IMR-90 (cell line): ENCODE results near the gene GSTM3. TPM values are rescaled to one million over a fixed set of nuclear protein-coding genes. Genes with fewer than 3 reads are reported as not detected.

Source experiments
- ATAC-seq: fragments of 200-7000 bp; cut with Tn5 transposase; 2 replicates; pipeline ENCODE4 v1.9.1; 2020; ENCODE audit warnings: low read depth, mild to moderate bottlenecking, moderate library complexity
- BruUV-seq: library from RNA; stranded (reverse); fragments of 400-500 nt; replicated peaks from 2 replicates; lab custom pipeline; 2021; lab: Mats Ljungman, UMichigan
- CTCF ChIA-PET: fragments of 300-600 bp; formaldehyde crosslinking; extraction: SDS; loops from one replicate; lab custom pipeline; 2021; ENCODE audit warnings: antibody characterized with exemption; lab: Yijun Ruan, JAX
- POLR2A ChIA-PET: fragments of 300-600 bp; sonication (Branson Sonifier 250); formaldehyde crosslinking; loops from one replicate; lab custom pipeline; 2022; ENCODE audit warnings: antibody characterized with exemption; ENCODE audit not compliant: unreplicated experiment; lab: Charles Lee
- DNase-seq: peaks from one replicate; pipeline ENCODE4 v3.0.0; 2013
- H2AFZ ChIP-seq: replicated peaks from 2 replicates; pipeline ENCODE3; 2013; ENCODE audit warnings: low read length, mild to moderate bottlenecking; ENCODE audit not compliant: poor library complexity
- H2AK5ac ChIP-seq: 2 replicates; pipeline ENCODE4 v1.6.1; 2013; ENCODE audit warnings: low read depth, low read length, inconsistent platforms
- H2AK9ac ChIP-seq: replicated peaks from 2 replicates; pipeline ENCODE3; 2013; ENCODE audit warnings: mild to moderate bottlenecking, low read depth, low read length, moderate library complexity; ENCODE audit not compliant: poor library complexity
- H2BK120ac ChIP-seq: 2 replicates; pipeline ENCODE4 v1.6.1; 2013; ENCODE audit warnings: low read depth, low read length, inconsistent platforms
- H2BK15ac ChIP-seq: 3 replicates; pipeline ENCODE4 v1.6.1; 2013; ENCODE audit warnings: low read depth, low read length, inconsistent platforms
- H2BK20ac ChIP-seq: 2 replicates; pipeline ENCODE4 v1.6.1; 2013; ENCODE audit warnings: low read depth, mild to moderate bottlenecking, inconsistent platforms, low read length, moderate library complexity
- H2BK5ac ChIP-seq: 2 replicates; pipeline ENCODE4 v1.6.1; 2013; ENCODE audit warnings: mild to moderate bottlenecking, low read depth, low read length, inconsistent platforms; ENCODE audit not compliant: poor library complexity, severe bottlenecking
- H3K14ac ChIP-seq: replicated peaks from 2 replicates; pipeline ENCODE4 v1.6.1; 2013; ENCODE audit warnings: low read depth, low read length, inconsistent platforms
- H3K18ac ChIP-seq: 2 replicates; pipeline ENCODE4 v1.6.1; 2013; ENCODE audit warnings: low read depth, low read length, control low read depth
- H3K23ac ChIP-seq: 2 replicates; pipeline ENCODE4 v1.6.1; 2013; ENCODE audit warnings: low read depth, low read length, inconsistent platforms
- H3K27ac ChIP-seq: 2 replicates; pipeline ENCODE4 v1.5.1; 2013; ENCODE audit warnings: mild to moderate bottlenecking, control low read depth, low read length; ENCODE audit not compliant: insufficient read depth
- H3K27me3 ChIP-seq: 2 replicates; pipeline ENCODE4 v1.6.1; 2013; ENCODE audit warnings: low read length; ENCODE audit not compliant: control insufficient read depth, insufficient read depth
- H3K36me3 ChIP-seq: 2 replicates; pipeline ENCODE4 v1.6.1; 2013; ENCODE audit warnings: low read length, mixed read lengths; ENCODE audit not compliant: control insufficient read depth, insufficient read depth
- H3K4ac ChIP-seq: 2 replicates; pipeline ENCODE4 v1.6.1; 2013; ENCODE audit warnings: low read depth, low read length, inconsistent platforms
- H3K4me1 ChIP-seq: 2 replicates; pipeline ENCODE4 v1.6.1; 2013; ENCODE audit warnings: low read length, mixed read lengths; ENCODE audit not compliant: control insufficient read depth, insufficient read depth
- H3K4me2 ChIP-seq: 2 replicates; pipeline ENCODE4 v1.6.1; 2013; ENCODE audit warnings: low read depth, mild to moderate bottlenecking, control low read depth, low read length, moderate library complexity
- H3K4me3 ChIP-seq: 2 replicates; pipeline ENCODE4 v1.5.1; 2013; ENCODE audit warnings: low read depth, mild to moderate bottlenecking, control low read depth, low read length, moderate library complexity; ENCODE audit not compliant: insufficient read depth
- H3K56ac ChIP-seq: 2 replicates; pipeline ENCODE4 v1.6.1; 2013; ENCODE audit warnings: low read length, inconsistent platforms; ENCODE audit not compliant: insufficient read depth; ENCODE audit errors: extremely low read depth
- H3K79me1 ChIP-seq, 2 experiments: 2 replicates each; pipeline ENCODE4 v1.6.1; 2013; ENCODE audit warnings: low read length in 2 of 2, inconsistent platforms in 1 of 2, low read depth in 1 of 2
- H3K9ac ChIP-seq: 2 replicates; pipeline ENCODE4 v1.6.1; 2013; ENCODE audit warnings: low read depth, low read length, control low read depth
- H3K9me1 ChIP-seq: 2 replicates; pipeline ENCODE4 v1.6.1; 2013; ENCODE audit warnings: low read length, inconsistent platforms; ENCODE audit not compliant: insufficient read depth
- H3K9me3 ChIP-seq: 2 replicates; pipeline ENCODE4 v1.6.1; 2013; ENCODE audit warnings: low read length; ENCODE audit not compliant: control insufficient read depth, insufficient read depth
- H4K20me1 ChIP-seq: 2 replicates; pipeline ENCODE4 v1.6.1; 2013; ENCODE audit warnings: low read length, inconsistent platforms; ENCODE audit not compliant: insufficient read depth
- H4K5ac ChIP-seq: 2 replicates; pipeline ENCODE4 v1.6.1; 2013; ENCODE audit warnings: mild to moderate bottlenecking, low read depth, low read length, control low read depth
- H4K8ac ChIP-seq, 2 experiments: 2 replicates each; pipeline ENCODE4 v1.6.1; 2013; ENCODE audit warnings: low read depth in 2 of 2, low read length in 2 of 2, control low read depth in 1 of 2, inconsistent platforms in 1 of 2
- H4K91ac ChIP-seq: 2 replicates; pipeline ENCODE4 v1.6.1; 2013; ENCODE audit warnings: low read depth, low read length, inconsistent platforms; ENCODE audit not compliant: insufficient read depth
- BHLHE40 ChIP-seq: fragments of 150-350 bp; IDR thresholded peaks from 2 replicates; pipeline ENCODE4 v1.6.1; 2016; ENCODE audit warnings: mild to moderate bottlenecking, low read depth, low read length
- CEBPB ChIP-seq: IDR thresholded peaks from 2 replicates; pipeline ENCODE4 v1.6.1; 2012; ENCODE audit warnings: low read depth, low read length, improper control_type of control experiment
- CHD1 ChIP-seq: IDR thresholded peaks from 2 replicates; pipeline ENCODE4 v1.6.1; 2012; ENCODE audit warnings: low read depth, low read length, improper control_type of control experiment
- FOS ChIP-seq: fragments of 150-350 bp; IDR thresholded peaks from 2 replicates; pipeline ENCODE4 v1.6.1; 2016; ENCODE audit warnings: low read depth, low read length
- MAFK ChIP-seq: IDR thresholded peaks from 2 replicates; pipeline ENCODE4 v1.6.1; 2012; ENCODE audit warnings: low read depth, low read length, improper control_type of control experiment
- MAZ ChIP-seq: IDR thresholded peaks from 2 replicates; pipeline ENCODE4 v1.6.1; 2012; ENCODE audit warnings: low read depth, mild to moderate bottlenecking, low read length, improper control_type of control experiment, moderate library complexity, borderline replicate concordance
- MXI1 ChIP-seq: IDR thresholded peaks from 2 replicates; pipeline ENCODE4 v1.6.1; 2012; ENCODE audit warnings: low read depth, mild to moderate bottlenecking, low read length, moderate library complexity, borderline replicate concordance
- NFE2L2 ChIP-seq: fragments of 150-350 bp; IDR thresholded peaks from 2 replicates; pipeline ENCODE4 v1.6.1; 2016; ENCODE audit warnings: low read depth, mild to moderate bottlenecking, low read length
- POLR2A ChIP-seq: IDR thresholded peaks from 2 replicates; pipeline ENCODE4 v1.6.1; 2012; ENCODE audit warnings: mild to moderate bottlenecking, low read depth, low read length
- RAD21 ChIP-seq: IDR thresholded peaks from 2 replicates; pipeline ENCODE4 v1.6.1; 2012; ENCODE audit warnings: low read length, improper control_type of control experiment
- RCOR1 ChIP-seq: IDR thresholded peaks from 2 replicates; pipeline ENCODE4 v1.6.1; 2012; ENCODE audit warnings: mild to moderate bottlenecking, low read length, improper control_type of control experiment; ENCODE audit not compliant: insufficient replicate concordance
- RFX5 ChIP-seq: IDR thresholded peaks from 2 replicates; pipeline ENCODE4 v1.8.0; 2012; ENCODE audit warnings: low read depth, mild to moderate bottlenecking, low read length, moderate library complexity
- SMC3 ChIP-seq: fragments of 150-350 bp; IDR thresholded peaks from 2 replicates; pipeline ENCODE4 v1.6.1; 2016; ENCODE audit warnings: low read depth, mild to moderate bottlenecking, antibody characterized with exemption, low read length, moderate library complexity
- USF2 ChIP-seq: fragments of 150-350 bp; IDR thresholded peaks from 2 replicates; pipeline ENCODE4 v1.6.1; 2017; ENCODE audit warnings: mild to moderate bottlenecking, antibody characterized with exemption, low read length, low read depth
- WGBS, 2 experiments: methylation state at CpG; one replicate each; pipeline versions ENCODE4 v1.1.5 to v1.1.7; 2013; ENCODE audit warnings: missing lambda C conversion rate in 2 of 2; ENCODE audit not compliant: insufficient read length in 1 of 2; ENCODE audit errors: extremely low coverage in 2 of 2; 5-methylcytosine and 5-hydroxymethylcytosine counted together
- dilution Hi-C: fragments of 300-500 bp; cut with HindIII; formaldehyde crosslinking; loops from one replicate; pipeline ENCODE4 v1.14.3; 2018; ENCODE audit warnings: low sequenced_read_pairs; ENCODE audit not compliant: unreplicated experiment
- in situ Hi-C: fragments of 300-500 bp; cut with MboI; formaldehyde crosslinking; loops from 3 replicates; pipeline ENCODE4 v1.14.3; 2019; ENCODE audit warnings: low sequenced_read_pairs, inconsistent platforms, mixed read lengths
- intact Hi-C: fragments of 100-400 bp; cut with micrococcal nuclease; formaldehyde crosslinking; loops from 2 replicates; pipeline ENCODE4 v1.10.0; 2022
- polyA plus RNA-seq, 3 experiments: library from polyadenylated mRNA; depleted of rRNA; stranded (reverse); fragments of >200 nt; gene quantifications; 2 replicates each; pipeline ENCODE4 v1.2.3, GENCODE V29; 2012; ENCODE audit warnings: low replicate concordance in 1 of 3
- total RNA-seq: library from RNA; depleted of rRNA; stranded (reverse); fragments of >200 nt; gene quantifications from 2 replicates; pipeline ENCODE4 v1.2.3, GENCODE V29; 2012
- TF ChIP-seq, protein P1 (sequence below): fragments of 150-350 bp; IDR thresholded peaks from 2 replicates; pipeline ENCODE4 v1.6.1; 2016; ENCODE audit warnings: low read depth, mild to moderate bottlenecking, low read length, moderate library complexity, borderline replicate concordance
- TF ChIP-seq, protein P2 (sequence below): conservative IDR thresholded peaks from 2 replicates; pipeline ENCODE4 v1.5.1; 2012; ENCODE audit warnings: mild to moderate bottlenecking, low read depth, low read length, improper control_type of control experiment

GSTM3 gene
- total and polyA plus RNA-seq, 2 of the 4 experiments (the other 2 are of a cell fraction): 102 to 131 TPM

DNA sequence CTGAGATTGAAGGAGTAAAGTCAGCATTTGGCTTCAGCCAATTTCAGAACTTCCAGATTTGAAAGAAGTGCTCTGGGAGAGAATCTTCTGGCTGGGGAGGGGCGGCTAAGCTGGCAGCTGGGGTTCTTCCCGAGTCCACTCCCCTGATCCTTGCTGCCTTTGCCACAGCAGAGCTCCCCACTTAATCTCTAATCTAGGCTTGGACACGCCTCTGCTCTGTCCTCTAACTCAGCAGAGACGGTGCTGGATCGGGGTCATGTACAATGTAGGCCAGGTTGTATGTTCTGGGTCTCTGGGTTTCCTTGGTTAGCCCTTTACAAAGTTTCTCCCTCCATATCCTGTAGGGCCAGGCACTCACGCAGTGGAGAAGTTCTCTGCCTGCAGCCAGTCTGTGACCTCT is 10.1 kb upstream of the GSTM3 start:
- POLR2A ChIA-PET: no interaction called here
- no TSS peak for BruUV-seq
- H3K4me3 ChIP-seq: no peak overlapping the region
- no peaks in the 10 kb centered on the region for H3K9me1 ChIP-seq
- H3K9me3 ChIP-seq: peaks cover 5% of the 10 kb centered on the region
- peaks cover 35% of the 10 kb centered on the region for H3K27me3 ChIP-seq
- ATAC-seq (no peak), DNase-seq (no peak)
- no peak overlapping the region for H3K56ac ChIP-seq
- dilution Hi-C loops: no loop called here
- no peaks in the 10 kb centered on the region for H3K79me1 ChIP-seq
- no peak overlapping the region for H2BK15ac ChIP-seq
- H2AK9ac ChIP-seq: no peak overlapping the region
- H2AFZ ChIP-seq: no peak overlapping the region
- no peak overlapping the region for H2AK5ac ChIP-seq
- no peak overlapping the region for H3K4me2 ChIP-seq
- no peak overlapping the region for H3K27ac ChIP-seq
- H3K4me1 ChIP-seq: no peaks in the 10 kb centered on the region
- no peak overlapping the region for H4K8ac ChIP-seq
- no peak overlapping the region for H3K18ac ChIP-seq
- in situ Hi-C loops: no loop called here
- H3K4ac ChIP-seq: no peak overlapping the region
- no peaks in the 10 kb centered on the region for H4K20me1 ChIP-seq
- no peak overlapping the region for H3K14ac ChIP-seq
- no peak overlapping the region for H4K5ac ChIP-seq
- CTCF ChIA-PET: no interaction called here
- H4K91ac ChIP-seq: no peak overlapping the region
- no peak overlapping the region for H2BK5ac ChIP-seq
- intact Hi-C loops: no loop called here
- no peak overlapping the region for H2BK20ac ChIP-seq
- no peak overlapping the region for H3K23ac ChIP-seq
- no peak overlapping the region for H2BK120ac ChIP-seq
- no peak overlapping the region for H3K9ac ChIP-seq
- WGBS, 2 experiments: no CpG with 5 or more reads among the region's 6 CpGs
- no peak for TF ChIP-seq USF2
- no peak for TF ChIP-seq POLR2A
- TF ChIP-seq, protein P1, sequence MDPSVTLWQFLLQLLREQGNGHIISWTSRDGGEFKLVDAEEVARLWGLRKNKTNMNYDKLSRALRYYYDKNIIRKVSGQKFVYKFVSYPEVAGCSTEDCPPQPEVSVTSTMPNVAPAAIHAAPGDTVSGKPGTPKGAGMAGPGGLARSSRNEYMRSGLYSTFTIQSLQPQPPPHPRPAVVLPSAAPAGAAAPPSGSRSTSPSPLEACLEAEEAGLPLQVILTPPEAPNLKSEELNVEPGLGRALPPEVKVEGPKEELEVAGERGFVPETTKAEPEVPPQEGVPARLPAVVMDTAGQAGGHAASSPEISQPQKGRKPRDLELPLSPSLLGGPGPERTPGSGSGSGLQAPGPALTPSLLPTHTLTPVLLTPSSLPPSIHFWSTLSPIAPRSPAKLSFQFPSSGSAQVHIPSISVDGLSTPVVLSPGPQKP: no peak
- TF ChIP-seq MAZ: no peak
- no peak for TF ChIP-seq RCOR1
- no peak for TF ChIP-seq BHLHE40
- no peak for TF ChIP-seq RFX5
- TF ChIP-seq SMC3: no peak
- TF ChIP-seq, protein P2, sequence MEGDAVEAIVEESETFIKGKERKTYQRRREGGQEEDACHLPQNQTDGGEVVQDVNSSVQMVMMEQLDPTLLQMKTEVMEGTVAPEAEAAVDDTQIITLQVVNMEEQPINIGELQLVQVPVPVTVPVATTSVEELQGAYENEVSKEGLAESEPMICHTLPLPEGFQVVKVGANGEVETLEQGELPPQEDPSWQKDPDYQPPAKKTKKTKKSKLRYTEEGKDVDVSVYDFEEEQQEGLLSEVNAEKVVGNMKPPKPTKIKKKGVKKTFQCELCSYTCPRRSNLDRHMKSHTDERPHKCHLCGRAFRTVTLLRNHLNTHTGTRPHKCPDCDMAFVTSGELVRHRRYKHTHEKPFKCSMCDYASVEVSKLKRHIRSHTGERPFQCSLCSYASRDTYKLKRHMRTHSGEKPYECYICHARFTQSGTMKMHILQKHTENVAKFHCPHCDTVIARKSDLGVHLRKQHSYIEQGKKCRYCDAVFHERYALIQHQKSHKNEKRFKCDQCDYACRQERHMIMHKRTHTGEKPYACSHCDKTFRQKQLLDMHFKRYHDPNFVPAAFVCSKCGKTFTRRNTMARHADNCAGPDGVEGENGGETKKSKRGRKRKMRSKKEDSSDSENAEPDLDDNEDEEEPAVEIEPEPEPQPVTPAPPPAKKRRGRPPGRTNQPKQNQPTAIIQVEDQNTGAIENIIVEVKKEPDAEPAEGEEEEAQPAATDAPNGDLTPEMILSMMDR: no peak
- no peak for TF ChIP-seq FOS
- TF ChIP-seq CHD1: no peak
- no peak for TF ChIP-seq MAFK
- no peak for TF ChIP-seq RAD21
- no peak for TF ChIP-seq MXI1
- TF ChIP-seq NFE2L2: no peak
- TF ChIP-seq CEBPB: no peak
- no peaks in the 10 kb centered on the region for H3K36me3 ChIP-seq
